Measurements from ENCODE around the gene RGS3.

DNA sequence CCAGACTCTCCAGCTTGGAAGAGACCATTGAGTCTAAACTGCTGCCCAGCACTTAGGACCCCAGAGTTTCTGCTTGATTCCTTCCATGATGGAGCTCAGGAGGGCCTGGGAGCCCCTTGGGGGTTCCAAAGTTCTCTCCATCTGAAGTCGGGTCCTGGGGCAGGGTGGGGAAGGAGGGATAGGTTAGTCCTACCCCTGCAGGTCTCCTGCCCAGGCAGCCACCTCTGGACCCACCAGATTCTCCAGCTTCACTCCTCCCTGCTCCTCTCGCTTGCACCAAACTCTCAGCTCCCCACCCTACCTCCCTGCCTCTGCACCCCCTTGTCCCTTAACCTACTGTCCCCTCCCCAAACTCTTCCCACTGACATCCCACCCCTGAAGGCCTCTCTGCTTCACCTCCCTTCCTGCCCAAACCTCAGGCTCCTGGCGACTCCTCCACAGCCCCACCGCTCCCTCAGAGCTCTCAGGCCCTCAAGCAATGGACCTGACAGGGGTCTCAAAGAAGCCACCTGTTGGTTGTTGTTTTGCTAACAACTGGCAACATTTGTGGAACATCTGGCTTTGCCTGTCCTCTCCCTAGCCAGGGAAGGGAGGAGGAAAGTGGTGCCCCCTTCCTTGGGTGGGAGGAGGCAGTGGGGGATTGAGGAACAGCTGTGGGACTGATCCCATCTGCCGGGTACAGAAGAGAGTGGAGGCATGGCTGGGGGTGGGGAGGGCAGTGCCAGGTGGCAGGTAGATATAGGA is 137.5 kb downstream of the RGS3 start:
- TF ChIP-seq POLR2AphosphoS5 (IDR thresholded peaks at IDR 0.05) (no peak), CTCF (IDR thresholded peaks at IDR 0.05) (no peak), POLR2A (IDR thresholded peaks at IDR 0.05) (no peak), EP300 (IDR thresholded peaks at IDR 0.05) (no peak)

All from sigmoid colon (tissue), 4 donors.